GM12878 (cell line): Measurements from ENCODE around the gene KIF9. TPM values are rescaled to one million over a fixed set of nuclear protein-coding genes. Genes with fewer than 3 reads are reported as not detected.

Experiments
- CBX5 ChIP-seq: sonication (generic); IDR thresholded peaks from 2 replicates; pipeline ENCODE4 v1.6.1; 2016; ENCODE audit warnings: low read depth, moderate library complexity, mild to moderate bottlenecking, inconsistent platforms
- CHD4 ChIP-seq: fragments of 200-600 bp; sonication (generic); IDR thresholded peaks from 2 replicates; pipeline ENCODE4 v1.6.1; 2016; ENCODE audit warnings: mild to moderate bottlenecking
- DPF2 ChIP-seq: fragments of 450-650 bp; IDR thresholded peaks from 2 replicates; pipeline ENCODE4 v1.6.1; 2017; ENCODE audit warnings: mild to moderate bottlenecking
- HCFC1 ChIP-seq: fragments of 150-350 bp; IDR thresholded peaks from 2 replicates; pipeline ENCODE4 v1.6.1; 2014; ENCODE audit warnings: low read length
- IRF4 ChIP-seq: IDR thresholded peaks from 2 replicates; pipeline ENCODE4 v1.6.1; 2011; ENCODE audit warnings: low read depth, low read length
- JUNB ChIP-seq: IDR thresholded peaks from 2 replicates; pipeline ENCODE4 v1.6.1; 2016; ENCODE audit warnings: antibody characterized with exemption, mild to moderate bottlenecking
- MEF2A ChIP-seq: IDR thresholded peaks from 2 replicates; pipeline ENCODE4 v1.6.1; 2011; ENCODE audit warnings: low read depth, mild to moderate bottlenecking, low read length, moderate library complexity; ENCODE audit not compliant: insufficient read depth
- MEF2B ChIP-seq: fragments of 450-650 bp; IDR thresholded peaks from 2 replicates; pipeline ENCODE4 v1.6.1; 2018; ENCODE audit warnings: mild to moderate bottlenecking, moderate library complexity; ENCODE audit not compliant: partially characterized antibody, poor library complexity, severe bottlenecking
- NFYA ChIP-seq: IDR thresholded peaks from 2 replicates; pipeline ENCODE4 v1.6.1; 2011; ENCODE audit warnings: low read depth, mild to moderate bottlenecking, low read length, improper control_type of control experiment, borderline replicate concordance
- RCOR1 ChIP-seq: conservative IDR thresholded peaks from 2 replicates; pipeline ENCODE4 v1.6.1; 2012; ENCODE audit warnings: low read depth, low read length, improper control_type of control experiment
- RELA ChIP-seq: fragments of 450-650 bp; IDR thresholded peaks from 2 replicates; pipeline ENCODE4 v1.8.0; 2014; ENCODE audit warnings: borderline replicate concordance; ENCODE audit not compliant: partially characterized antibody
- REST ChIP-seq: IDR thresholded peaks from 2 replicates; pipeline ENCODE4 v1.6.1; 2012; ENCODE audit warnings: mild to moderate bottlenecking, low read depth, low read length
- TCF7 ChIP-seq: IDR thresholded peaks from 2 replicates; pipeline ENCODE4 v1.6.1; 2014; ENCODE audit warnings: antibody characterized with exemption, borderline replicate concordance
- YBX1 ChIP-seq: fragments of 450-650 bp; IDR thresholded peaks from 2 replicates; pipeline ENCODE4 v1.6.1; 2016; ENCODE audit warnings: antibody characterized with exemption
- ZNF24 ChIP-seq: fragments of 450-650 bp; IDR thresholded peaks from 2 replicates; pipeline ENCODE4 v1.6.1; 2017; ENCODE audit warnings: antibody characterized with exemption, mild to moderate bottlenecking
- polyA plus RNA-seq, 11 experiments: library from polyadenylated mRNA; depleted of rRNA in 4 of 11; unstranded in 6 of 11; stranded (reverse) in 5 of 11; fragments of >200 nt; fragmentation: Nextera tagmentation in 4 of 11; fragmentation: Illumina TruSeq in 1 of 11; extraction: Ambion mirVana in 4 of 11; extraction: Trizol in 1 of 11; gene quantifications; 1 replicate in 1 of 11; 2 replicates in 10 of 11; pipeline versions ENCODE4 v1.2.1 to v1.2.3, GENCODE V29; 2011 to 2016; ENCODE audit warnings: inconsistent platforms in 2 of 11, missing spikeins in 2 of 11, low read depth in 1 of 11
- total RNA-seq, 4 experiments: library from RNA; depleted of rRNA in 3 of 4; stranded (reverse); fragments of >200 nt in 3 of 4; fragmentation: Illumina TruSeq in 1 of 4; extraction: Trizol in 1 of 4; gene quantifications; 2 replicates each; pipeline versions ENCODE4 v1.2.1 to v1.2.3, GENCODE V29; 2013 to 2021
- TF ChIP-seq, protein P1 (sequence below): fragments of 450-650 bp; IDR thresholded peaks from 2 replicates; pipeline ENCODE4 v1.6.1; 2017; ENCODE audit warnings: low read depth, mild to moderate bottlenecking, moderate library complexity

KIF9 gene
- total and polyA plus RNA-seq, 10 of the 15 experiments (the other 5 are each of a cell fraction or from before 2014, with no cell fraction given) = 3.0 to 10.2 (median 5.9) TPM

DNA sequence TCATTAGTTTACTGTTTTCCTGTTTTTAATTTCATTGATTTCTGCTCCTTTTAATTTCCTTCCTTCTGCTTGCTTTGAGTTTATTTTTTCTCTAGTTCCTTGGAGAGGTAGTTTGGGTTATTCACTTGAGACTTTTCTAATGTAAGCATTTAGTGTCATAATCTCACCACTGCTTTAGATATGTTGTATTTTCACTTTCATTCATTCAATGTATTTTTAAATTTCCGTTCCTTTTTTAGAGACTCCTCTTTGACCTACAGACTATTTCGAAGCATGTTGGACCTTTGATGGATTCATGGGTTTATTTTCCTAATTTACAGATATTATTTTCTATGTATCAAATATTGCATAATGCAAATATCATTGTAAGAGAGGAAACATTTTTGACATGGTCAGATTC, 23.4 kb upstream of the KIF9 start (continued):
- peak; percentile 68; the same call in 1 of the 2 replicates for TF ChIP-seq MEF2A
- peak; percentile 55 for TF ChIP-seq MEF2B
- no peak for TF ChIP-seq TCF7
- no peak for TF ChIP-seq CBX5
- TF ChIP-seq, protein P1, sequence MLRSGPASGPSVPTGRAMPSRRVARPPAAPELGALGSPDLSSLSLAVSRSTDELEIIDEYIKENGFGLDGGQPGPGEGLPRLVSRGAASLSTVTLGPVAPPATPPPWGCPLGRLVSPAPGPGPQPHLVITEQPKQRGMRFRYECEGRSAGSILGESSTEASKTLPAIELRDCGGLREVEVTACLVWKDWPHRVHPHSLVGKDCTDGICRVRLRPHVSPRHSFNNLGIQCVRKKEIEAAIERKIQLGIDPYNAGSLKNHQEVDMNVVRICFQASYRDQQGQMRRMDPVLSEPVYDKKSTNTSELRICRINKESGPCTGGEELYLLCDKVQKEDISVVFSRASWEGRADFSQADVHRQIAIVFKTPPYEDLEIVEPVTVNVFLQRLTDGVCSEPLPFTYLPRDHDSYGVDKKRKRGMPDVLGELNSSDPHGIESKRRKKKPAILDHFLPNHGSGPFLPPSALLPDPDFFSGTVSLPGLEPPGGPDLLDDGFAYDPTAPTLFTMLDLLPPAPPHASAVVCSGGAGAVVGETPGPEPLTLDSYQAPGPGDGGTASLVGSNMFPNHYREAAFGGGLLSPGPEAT = 0 out of 2 replicates have a peak, but pooled peaks have one; percentile 19
- TF ChIP-seq CHD4 = no peak
- TF ChIP-seq IRF4 = no peak
- no peak for TF ChIP-seq REST
- no peak for TF ChIP-seq NFYA
- peak; percentile 36; the same call in 1 of the 2 replicates for TF ChIP-seq ZNF24
- TF ChIP-seq DPF2 = no peak
- no peak for TF ChIP-seq JUNB
- TF ChIP-seq HCFC1 = no peak
- no peak for TF ChIP-seq RCOR1
- no peak for TF ChIP-seq RELA
- TF ChIP-seq YBX1 = 0 out of 2 replicates have a peak, but pooled peaks have one; percentile 53
